ENCODE results near the gene NAA10.

NAA10 gene

DNA sequence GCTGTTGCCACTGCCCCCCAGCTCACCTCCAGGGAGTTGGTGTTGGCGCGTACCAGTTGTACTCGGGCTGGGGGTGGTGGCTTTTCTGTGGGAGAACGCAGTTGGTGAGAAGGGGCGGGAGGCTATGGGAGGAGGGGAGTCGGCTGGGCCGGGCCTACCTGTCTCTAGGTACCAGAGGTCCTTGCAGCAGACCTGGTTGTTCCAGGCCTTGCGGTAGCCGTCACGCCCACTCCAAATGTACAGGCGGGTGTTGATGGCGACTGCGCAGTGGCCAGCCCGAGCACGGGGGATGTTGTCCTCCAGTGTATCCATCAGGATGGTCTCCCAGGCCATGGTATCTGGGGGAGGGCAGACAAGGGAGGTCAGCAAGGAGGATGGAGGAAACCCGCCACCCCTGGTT, 25.2 kb upstream of the NAA10 start:
- H3K4me1 ChIP-seq (ENCODE audit: insufficient read depth, low read length): no peaks in the 10 kb centered on the region
- no peak overlapping the region for H3K9ac ChIP-seq (ENCODE audit: low read depth, low read length)
- peaks cover 5% of the 10 kb centered on the region for H3K36me3 ChIP-seq (ENCODE audit: insufficient read depth, low read length)
- H3K9me3 ChIP-seq (ENCODE audit: control insufficient read depth, insufficient read depth, low read length): no peaks in the 10 kb centered on the region

DNA sequence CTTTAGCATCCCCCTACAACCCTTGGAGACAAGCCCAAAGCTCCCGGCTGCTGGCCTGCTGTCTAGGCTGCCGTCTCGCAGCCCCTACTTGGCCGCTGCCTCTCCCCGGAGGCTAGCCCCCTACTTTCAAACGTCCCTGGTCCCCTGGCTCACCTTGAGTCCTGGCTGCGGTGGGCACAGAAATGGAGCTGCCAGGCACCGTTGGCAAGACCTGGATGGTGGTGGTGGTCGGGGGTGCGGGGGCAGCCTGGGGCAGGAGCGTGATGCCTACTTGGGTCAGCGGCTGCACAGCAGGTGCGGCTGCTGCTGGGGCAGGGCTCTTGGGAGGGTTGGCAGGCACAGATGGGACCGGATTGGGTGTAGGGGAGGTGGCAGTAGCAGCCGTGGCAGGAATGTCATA, 24.8 kb upstream of the NAA10 start:
- H3K36me3 ChIP-seq (ENCODE audit: insufficient read depth, low read length): peaks cover 5% of the 10 kb centered on the region
- no peak overlapping the region for H3K9ac ChIP-seq (ENCODE audit: low read depth, low read length)
- H3K9me3 ChIP-seq (ENCODE audit: control insufficient read depth, insufficient read depth, low read length): no peaks in the 10 kb centered on the region
- H3K4me1 ChIP-seq (ENCODE audit: insufficient read depth, low read length): no peaks in the 10 kb centered on the region

GRCh38 chrX:153958605-153959004, 23.8 kb upstream of the NAA10 start:
- Histone ChIP-seq H3K36me3 (ENCODE audit: insufficient read depth, low read length) (peaks cover 5% of the 10 kb centered on the region), H3K9me3 (ENCODE audit: control insufficient read depth, insufficient read depth, low read length) (no peaks in the 10 kb centered on the region), H3K4me1 (ENCODE audit: insufficient read depth, low read length) (no peaks in the 10 kb centered on the region), H3K9ac (ENCODE audit: low read depth, low read length) (no peak overlapping the region)

DNA sequence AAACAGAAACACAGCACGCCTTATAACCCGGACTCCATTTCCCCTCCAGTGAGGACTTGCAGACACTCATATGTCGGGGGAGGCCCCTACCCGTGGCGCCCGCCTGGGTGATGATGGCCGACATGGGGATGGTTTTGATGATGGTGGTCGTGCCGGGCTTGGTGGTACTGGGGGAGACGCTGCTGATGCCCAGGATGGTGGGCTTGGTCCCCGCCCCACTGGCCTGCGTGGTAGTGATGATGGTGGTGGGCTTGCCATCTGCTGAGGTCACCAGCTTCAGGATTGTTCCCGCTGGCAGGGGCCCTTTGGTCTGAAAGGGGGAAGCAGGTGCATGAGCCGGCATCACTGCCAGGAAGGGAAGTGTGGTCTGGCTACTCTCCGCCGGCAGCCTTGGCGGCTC, 22.4 kb upstream of the NAA10 start:
- no peaks in the 10 kb centered on the region; the same call in 1 of the 2 replicates for H3K4me1 ChIP-seq (ENCODE audit: insufficient read depth, low read length)
- H3K9me3 ChIP-seq (ENCODE audit: control insufficient read depth, insufficient read depth, low read length): no peaks in the 10 kb centered on the region
- H3K36me3 ChIP-seq (ENCODE audit: insufficient read depth, low read length): peaks cover 5% of the 10 kb centered on the region
- H3K9ac ChIP-seq (ENCODE audit: low read depth, low read length): no peak overlapping the region

DNA sequence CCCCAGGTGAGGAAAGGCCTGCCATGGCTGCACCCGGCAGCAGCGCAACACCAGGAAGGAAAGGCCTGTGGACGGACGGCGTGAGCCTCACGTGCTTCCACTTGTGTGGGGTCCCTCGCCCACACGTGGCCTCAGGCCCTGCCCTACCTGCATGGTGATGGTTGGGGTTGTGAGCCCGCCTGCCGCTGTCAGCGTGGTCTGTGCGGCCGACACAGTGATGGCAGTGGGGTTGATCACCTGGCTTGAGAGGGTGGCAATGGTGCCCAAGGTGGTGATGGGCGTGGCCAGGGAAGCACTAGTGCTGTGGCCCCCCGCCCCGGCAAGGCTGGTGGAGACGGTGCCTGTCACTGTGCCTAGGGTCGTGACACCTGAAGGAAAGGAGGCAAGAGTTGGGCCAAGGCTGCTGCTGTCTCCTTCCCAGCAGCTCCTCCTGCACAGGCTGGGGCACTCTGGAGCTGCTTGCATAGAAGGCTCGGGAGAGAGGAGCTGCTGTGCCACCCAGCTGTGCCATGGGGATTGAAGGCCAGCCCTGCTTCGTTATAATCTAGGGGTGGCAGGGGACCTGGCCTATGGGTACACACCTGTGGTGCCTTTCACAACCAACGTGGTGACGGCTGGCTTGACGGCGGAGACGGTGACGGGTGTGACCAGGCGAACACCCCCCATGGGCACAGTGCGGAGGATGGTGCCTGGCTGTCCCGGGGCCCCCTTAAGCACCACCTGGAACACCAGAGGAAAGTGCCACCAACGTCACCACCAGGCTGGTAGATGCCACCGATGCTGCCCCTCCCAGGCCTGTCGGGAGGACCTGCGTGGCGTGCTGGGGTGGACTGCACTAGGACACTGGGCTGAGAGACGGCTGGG, 21.4 kb upstream of the NAA10 start:
- Histone ChIP-seq H3K36me3 (ENCODE audit: insufficient read depth, low read length) (peaks cover 9% of the 10 kb centered on the region), H3K4me1 (ENCODE audit: insufficient read depth, low read length) (no peaks in the 10 kb centered on the region; the same call in 1 of the 2 replicates), H3K9ac (ENCODE audit: low read depth, low read length) (no peak overlapping the region), H3K9me3 (ENCODE audit: control insufficient read depth, insufficient read depth, low read length) (no peaks in the 10 kb centered on the region)

DNA sequence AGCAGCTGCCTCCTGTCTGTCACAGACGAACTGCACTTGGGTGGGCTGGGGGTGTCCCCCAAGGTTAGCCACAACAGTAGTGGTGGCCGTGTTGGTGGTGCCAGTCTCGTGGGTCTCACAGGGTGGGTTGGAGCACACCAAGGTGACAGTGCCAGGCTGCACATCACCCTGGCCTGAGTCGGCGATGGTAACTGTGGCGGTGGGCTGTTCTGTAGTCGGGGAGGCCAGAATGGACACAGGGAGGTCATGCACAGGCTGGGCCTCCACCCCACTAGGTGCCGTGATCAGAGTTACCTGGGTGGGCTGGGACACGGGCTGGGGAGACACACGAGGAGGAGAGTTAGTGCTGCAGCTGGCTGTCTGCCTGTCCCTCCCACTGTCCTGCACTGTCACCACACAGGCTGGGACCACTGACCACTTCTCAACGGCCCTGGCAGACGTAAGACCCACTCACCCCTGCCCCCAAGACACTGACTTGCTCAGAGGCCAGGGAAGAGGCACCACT, 20.4 kb upstream of the NAA10 start:
- no peaks in the 10 kb centered on the region; the same call in 1 of the 2 replicates for H3K4me1 ChIP-seq (ENCODE audit: insufficient read depth, low read length)
- no peaks in the 10 kb centered on the region for H3K9me3 ChIP-seq (ENCODE audit: control insufficient read depth, insufficient read depth, low read length)
- H3K36me3 ChIP-seq (ENCODE audit: insufficient read depth, low read length): peaks cover 8% of the 10 kb centered on the region
- no peak overlapping the region for H3K9ac ChIP-seq (ENCODE audit: low read depth, low read length)

DNA sequence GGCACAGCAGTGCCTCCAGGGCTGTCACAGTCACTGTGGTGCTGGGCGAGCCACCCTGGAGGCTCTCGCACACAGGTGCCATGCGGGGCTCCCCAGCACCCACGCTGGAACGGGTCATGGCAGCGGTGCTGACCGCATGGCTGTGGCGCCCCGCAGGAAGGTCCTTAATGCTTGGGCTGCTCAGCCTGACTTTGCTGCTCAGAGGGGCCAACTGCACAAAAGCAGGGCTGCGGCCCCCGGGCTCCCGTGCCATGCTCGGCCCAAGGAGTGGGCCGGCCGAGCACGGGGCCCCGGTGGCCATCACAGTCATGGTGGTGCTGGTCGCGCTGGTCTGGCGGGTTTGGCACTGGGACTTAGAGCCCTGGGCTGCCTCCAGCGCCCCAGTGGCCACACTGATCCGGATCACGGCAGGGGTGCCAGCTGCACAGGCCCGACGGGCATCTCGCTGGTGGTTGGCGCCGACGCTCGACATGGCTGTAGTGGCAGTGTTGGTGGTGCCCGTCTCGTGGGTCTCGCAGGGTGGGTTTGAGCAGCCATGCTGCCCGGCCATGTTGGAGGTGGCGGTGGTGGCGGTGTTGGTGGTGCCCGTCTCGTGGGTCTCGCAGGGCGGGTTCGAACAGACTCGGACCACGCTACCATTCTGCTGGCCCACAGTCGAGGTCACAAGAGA, 19.9 kb upstream of the NAA10 start:
- peaks cover 6% of the 10 kb centered on the region; the same call in 1 of the 2 replicates for H3K36me3 ChIP-seq (ENCODE audit: insufficient read depth, low read length)

DNA sequence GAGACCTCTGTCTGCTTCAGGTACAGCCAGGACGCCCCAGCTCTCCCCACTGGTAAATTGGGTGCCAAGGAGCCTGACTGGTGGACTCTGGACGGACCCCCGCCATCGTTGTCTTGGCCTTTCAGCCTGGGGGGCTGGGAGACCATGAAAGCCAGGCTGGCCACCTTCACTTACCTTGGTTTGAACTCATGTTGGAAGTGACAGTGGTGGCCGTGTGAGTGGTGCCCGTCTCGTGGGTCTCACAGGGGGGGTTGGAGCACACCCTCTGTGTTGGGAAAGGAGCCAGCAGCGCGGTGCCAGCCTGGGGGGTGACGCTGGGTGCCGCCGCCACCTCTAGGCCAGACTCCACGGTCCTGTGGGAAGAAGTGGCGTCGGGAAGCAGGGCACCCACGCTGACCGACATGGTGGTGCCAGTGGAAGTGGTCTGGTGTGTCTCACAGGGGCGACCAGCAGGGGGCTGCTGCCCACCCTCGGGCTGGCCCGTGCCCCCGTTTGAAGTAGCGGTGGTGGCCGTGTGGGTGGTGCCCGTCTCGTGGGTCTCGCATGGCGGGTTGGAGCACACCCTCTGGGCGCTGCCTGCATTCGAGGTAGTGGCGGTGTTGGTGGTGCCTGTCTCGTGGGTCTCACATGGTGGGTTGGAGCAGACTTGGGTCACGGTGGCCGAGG, 19.2 kb upstream of the NAA10 start:
- Histone ChIP-seq H3K4me1 (ENCODE audit: insufficient read depth, low read length) (peaks cover under 1% of the 10 kb centered on the region; the same call in 1 of the 2 replicates), H3K9me3 (ENCODE audit: control insufficient read depth, insufficient read depth, low read length) (no peaks in the 10 kb centered on the region), H3K9ac (ENCODE audit: low read depth, low read length) (no peak overlapping the region), H3K36me3 (ENCODE audit: insufficient read depth, low read length) (peaks cover 6% of the 10 kb centered on the region; the same call in 1 of the 2 replicates)

More for the DNA sequence above, 19.9 kb upstream of the NAA10 start:
- no peaks in the 10 kb centered on the region; the same call in 1 of the 2 replicates for H3K4me1 ChIP-seq (ENCODE audit: insufficient read depth, low read length)
- H3K9ac ChIP-seq (ENCODE audit: low read depth, low read length): no peak overlapping the region
- H3K9me3 ChIP-seq (ENCODE audit: control insufficient read depth, insufficient read depth, low read length): no peaks in the 10 kb centered on the region

- H3K4me1 ChIP-seq (ENCODE audit: insufficient read depth, low read length): peaks cover 6% of the 10 kb centered on the region; the same call in 1 of the 2 replicates
- no peak overlapping the region for H3K9ac ChIP-seq (ENCODE audit: low read depth, low read length)
- H3K36me3 ChIP-seq (ENCODE audit: insufficient read depth, low read length): peaks cover 6% of the 10 kb centered on the region; the same call in 1 of the 2 replicates
- H3K9me3 ChIP-seq (ENCODE audit: control insufficient read depth, insufficient read depth, low read length): no peaks in the 10 kb centered on the region
Measured at GRCh38 chrX:153953342-153953830, 18.5 kb upstream of the NAA10 start.

DNA sequence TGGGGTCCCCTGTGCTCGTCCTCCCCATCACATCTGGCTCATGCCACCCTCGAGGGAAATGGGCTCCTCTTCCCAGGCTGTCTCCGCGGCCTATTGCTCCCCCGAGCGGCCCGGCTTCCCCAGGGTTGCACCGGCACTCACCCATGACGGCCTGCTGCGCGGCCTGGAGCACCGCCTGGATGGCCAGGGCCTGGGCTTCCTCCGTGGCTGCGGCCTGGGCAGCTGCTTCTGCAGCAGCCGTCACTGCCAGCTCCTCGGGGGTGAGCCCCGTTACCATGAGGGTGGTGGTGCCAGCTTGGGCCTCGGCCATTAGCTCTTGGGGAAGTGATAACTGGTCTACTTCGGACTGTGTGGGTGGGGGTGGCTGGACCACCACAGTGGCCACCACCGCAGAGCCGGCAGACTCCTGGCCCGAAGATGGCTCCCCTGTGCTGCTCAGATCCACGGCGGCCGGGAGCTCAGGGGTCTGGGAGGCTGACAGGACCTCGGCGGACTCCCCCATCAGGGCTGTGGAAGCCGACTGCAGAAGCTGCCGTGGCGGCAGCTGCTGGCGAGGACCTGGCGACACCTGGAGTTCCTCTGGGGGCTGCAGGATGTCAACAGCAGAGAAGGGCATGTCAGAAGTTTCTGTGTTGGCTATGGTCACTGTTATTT, 17.7 kb upstream of the NAA10 start:
- no peak overlapping the region for H3K9ac ChIP-seq (ENCODE audit: low read depth, low read length)
- no peaks in the 10 kb centered on the region for H3K9me3 ChIP-seq (ENCODE audit: control insufficient read depth, insufficient read depth, low read length)
- peaks cover 6% of the 10 kb centered on the region; the same call in 1 of the 2 replicates for H3K36me3 ChIP-seq (ENCODE audit: insufficient read depth, low read length)
- H3K4me1 ChIP-seq (ENCODE audit: insufficient read depth, low read length): peaks cover 13% of the 10 kb centered on the region; the same call in 1 of the 2 replicates

DNA sequence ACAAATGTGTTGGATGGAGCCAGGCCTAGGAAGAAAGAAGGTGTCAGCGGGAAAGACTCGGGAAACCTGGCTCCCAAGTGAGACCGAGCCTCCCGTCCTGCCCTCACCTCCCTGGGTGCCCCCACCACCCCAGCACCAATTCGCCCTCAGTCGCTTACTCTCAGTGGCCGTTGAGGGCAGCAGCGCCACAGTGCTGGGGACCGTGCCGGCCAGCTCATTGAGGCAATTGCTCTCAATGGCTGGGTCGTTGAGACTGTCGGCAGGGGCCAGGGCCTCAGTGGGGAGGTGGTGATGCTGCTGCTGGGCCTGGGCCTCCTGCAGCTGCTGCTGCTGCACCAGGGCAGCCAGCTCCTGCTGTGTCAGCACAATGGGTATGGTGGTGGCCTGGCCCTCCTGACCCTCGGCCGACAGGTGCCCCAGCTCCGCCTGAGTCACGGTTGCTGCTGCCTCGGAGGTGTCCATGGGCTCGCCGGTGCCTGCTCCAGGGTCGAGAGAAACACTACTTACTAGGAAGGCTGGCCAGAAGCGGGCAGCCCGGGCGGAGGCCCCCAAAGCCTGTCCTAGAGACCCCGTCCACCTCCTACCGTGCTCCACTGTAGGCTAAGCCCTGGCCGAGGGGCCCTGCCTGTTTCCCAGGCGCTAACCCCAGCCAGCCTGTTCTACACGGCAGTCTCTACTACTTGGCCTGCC, 17.0 kb upstream of the NAA10 start:
- Histone ChIP-seq H3K9ac (ENCODE audit: low read depth, low read length) (no peak overlapping the region), H3K4me1 (ENCODE audit: insufficient read depth, low read length) (peaks cover 14% of the 10 kb centered on the region; the same call in 1 of the 2 replicates), H3K36me3 (ENCODE audit: insufficient read depth, low read length) (peaks cover 6% of the 10 kb centered on the region; the same call in 1 of the 2 replicates), H3K9me3 (ENCODE audit: control insufficient read depth, insufficient read depth, low read length) (no peaks in the 10 kb centered on the region)

- Histone ChIP-seq H3K9ac (ENCODE audit: low read depth, low read length) (no peak overlapping the region), H3K9me3 (ENCODE audit: control insufficient read depth, insufficient read depth, low read length) (no peaks in the 10 kb centered on the region), H3K4me1 (ENCODE audit: insufficient read depth, low read length) (peaks cover 14% of the 10 kb centered on the region; the same call in 1 of the 2 replicates), H3K36me3 (ENCODE audit: insufficient read depth, low read length) (peaks cover 6% of the 10 kb centered on the region; the same call in 1 of the 2 replicates)
Measured at GRCh38 chrX:153950127-153950526, 15.3 kb upstream of the NAA10 start.

Measured in ES-I3 (cell line).